Adrenal gland (tissue), 12 donors: Measurements from ENCODE around the gene VEGFA. TPM values are rescaled to one million over a fixed set of nuclear protein-coding genes. Genes with fewer than 3 reads are reported as not detected.

Source experiments
- DNase-seq, 7 donors: peaks; one replicate each; pipeline ENCODE4 v3.0.0-alpha.2; 2019 to 2020
- H3K27ac ChIP-seq, 5 donors: fragments of 200-600 bp; sonication (generic) in 4 of 5; 1 replicate in 3 of 5; 2 replicates in 2 of 5; pipeline versions ENCODE4 v1.5.1 to v1.8.0; 2016 to 2020; ENCODE audit warnings: mild to moderate bottlenecking in 1 of 5
- H3K27me3 ChIP-seq: fragments of 200-600 bp; 2 replicates; pipeline ENCODE4 v1.8.0; 2021
- H3K36me3 ChIP-seq, 2 donors: fragments of 200-600 bp; replicated peaks in 1 of 2; 1 replicate in 1 of 2; 2 replicates in 1 of 2; pipeline versions ENCODE4 v1.5.1 to v1.8.0; 2018 to 2022
- H3K4me1 ChIP-seq, 2 donors: fragments of 200-600 bp; replicated peaks in 1 of 2; 1 replicate in 1 of 2; 2 replicates in 1 of 2; pipeline versions ENCODE4 v1.5.1 to v1.8.0; 2018 to 2021
- H3K4me3 ChIP-seq, 4 donors: fragments of 200-600 bp; sonication (generic) in 3 of 4; one replicate each; pipeline ENCODE4 v1.5.1; 2016 to 2018
- H3K9me3 ChIP-seq, 3 donors: fragments of 200-600 bp; sonication (generic) in 1 of 3; replicated peaks in 1 of 3; 1 replicate in 2 of 3; 2 replicates in 1 of 3; pipeline versions ENCODE4 v1.5.1 to v1.8.0; 2016 to 2021
- POLR2A ChIP-seq, 2 donors: fragments of 450-650 bp; IDR thresholded peaks; one replicate each; pipeline ENCODE4 v1.6.1; 2017; ENCODE audit warnings: antibody characterized with exemption in 2 of 2, mild to moderate bottlenecking in 2 of 2, moderate library complexity in 1 of 2
- WGBS, 4 donors: extraction: QIAGEN DNeasy Blood & Tissue Kit in 2 of 4; methylation state at CpG; one replicate each; pipeline versions ENCODE4 v1.1.5 to v1.1.7; 2013 to 2017; 5-methylcytosine and 5-hydroxymethylcytosine counted together
- intact Hi-C, 2 donors: fragments of 100-400 bp; cut with DNase I; formaldehyde crosslinking; loops; one replicate each; pipeline versions ENCODE4 v1.14.1 to v1.15.0; 2022 to 2023
- polyA plus RNA-seq, 3 donors: library from polyadenylated mRNA; stranded (reverse); fragments of 200-250 nt in 2 of 3; fragments of 350-450 nt in 1 of 3; fragmentation: Illumina TruSeq in 1 of 3; extraction: RNeasy Lipid Tissue Mini Kit (QIAGEN cat#74804) in 1 of 3; gene quantifications; one replicate each; pipeline ENCODE4 v1.2.3, GENCODE V29; 2013 to 2014
- total RNA-seq, 9 donors: library from RNA; depleted of rRNA in 4 of 9; stranded (reverse); fragments of >200 nt in 4 of 9; fragments of 120-200 nt in 1 of 9; fragmentation: NEBNext Ultra II Directional in 1 of 9; extraction: Animal tissue kit (Norgen Biotek cat#: 25700) in 1 of 9; gene quantifications; one replicate each; pipeline versions ENCODE4 v1.1.0 to v1.2.4, GENCODE V29; 2013 to 2023
- TF ChIP-seq, protein P1 (sequence below), 6 experiments: fragments of 450-650 bp in 4 of 6; fragments of 200-600 bp in 2 of 6; sonication (generic) in 1 of 6; IDR thresholded peaks; 1 replicate in 5 of 6; 2 replicates in 1 of 6; pipeline versions ENCODE4 v1.5.1 to v1.8.0; 2016 to 2021; ENCODE audit warnings: antibody characterized with exemption in 6 of 6, mild to moderate bottlenecking in 2 of 6, moderate library complexity in 1 of 6
- donor health status: healthy with polysubstance abuse.
- donor health status: Bipolar disorder and iron deficiency.
- donor health status: DM: yes; HTN: yes; CAD: no.
- donor health status: DM: no; HTN: no; CAD: no.
- donor health status: DM: no; HTN: no; CAD: no.
- donor health status: DM: yes; HTN: yes; CAD: no.

The VEGFA gene
- total and polyA plus RNA-seq, 12 donors: 31.5 to 343 (median 101) TPM

DNA sequence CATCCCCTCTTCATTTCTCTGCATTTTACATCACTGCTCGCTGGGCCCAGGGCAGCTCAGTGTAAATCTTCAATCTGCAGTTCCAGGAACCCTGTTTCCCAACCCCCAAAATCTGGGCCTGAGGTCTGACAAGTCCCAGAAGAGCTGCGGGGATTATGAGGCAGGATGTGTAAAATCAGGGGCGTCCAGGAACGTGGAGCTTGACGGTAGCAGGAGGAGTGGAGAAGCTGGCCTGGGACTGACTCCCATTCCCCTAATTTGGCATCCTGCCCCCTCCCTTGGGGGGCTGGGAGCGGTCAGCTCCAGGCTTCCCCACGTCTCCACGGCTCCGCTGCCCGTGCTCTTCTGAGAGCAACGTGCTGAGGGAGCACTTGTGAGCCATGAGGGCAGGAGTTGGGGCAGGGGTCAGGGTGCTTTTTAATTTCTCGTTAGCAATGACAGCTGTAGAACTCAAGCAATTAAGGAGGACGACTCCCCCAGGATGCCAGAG lies 23.4 kb upstream of the VEGFA start:
- 51 to 67% (median 61%) methylated on average over 9 to 13 of the region's 13 CpGs for WGBS, 4 donors
- DNase-seq: peak in 2 of 7 donors; percentile 7 to 12
- Histone ChIP-seq H3K27me3 (no peaks in the 10 kb centered on the region), H3K4me1 (no peaks in the 10 kb centered on the region), H3K27ac (no peak overlapping the region), H3K36me3 (no peaks in the 10 kb centered on the region), H3K4me3 (no peak overlapping the region), H3K9me3 (no peaks in the 10 kb centered on the region)
- intact Hi-C loops: no loop called here
- TF ChIP-seq POLR2A (IDR thresholded peaks at IDR 0.05): no peak
- TF ChIP-seq, protein P1, sequence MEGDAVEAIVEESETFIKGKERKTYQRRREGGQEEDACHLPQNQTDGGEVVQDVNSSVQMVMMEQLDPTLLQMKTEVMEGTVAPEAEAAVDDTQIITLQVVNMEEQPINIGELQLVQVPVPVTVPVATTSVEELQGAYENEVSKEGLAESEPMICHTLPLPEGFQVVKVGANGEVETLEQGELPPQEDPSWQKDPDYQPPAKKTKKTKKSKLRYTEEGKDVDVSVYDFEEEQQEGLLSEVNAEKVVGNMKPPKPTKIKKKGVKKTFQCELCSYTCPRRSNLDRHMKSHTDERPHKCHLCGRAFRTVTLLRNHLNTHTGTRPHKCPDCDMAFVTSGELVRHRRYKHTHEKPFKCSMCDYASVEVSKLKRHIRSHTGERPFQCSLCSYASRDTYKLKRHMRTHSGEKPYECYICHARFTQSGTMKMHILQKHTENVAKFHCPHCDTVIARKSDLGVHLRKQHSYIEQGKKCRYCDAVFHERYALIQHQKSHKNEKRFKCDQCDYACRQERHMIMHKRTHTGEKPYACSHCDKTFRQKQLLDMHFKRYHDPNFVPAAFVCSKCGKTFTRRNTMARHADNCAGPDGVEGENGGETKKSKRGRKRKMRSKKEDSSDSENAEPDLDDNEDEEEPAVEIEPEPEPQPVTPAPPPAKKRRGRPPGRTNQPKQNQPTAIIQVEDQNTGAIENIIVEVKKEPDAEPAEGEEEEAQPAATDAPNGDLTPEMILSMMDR (IDR thresholded peaks at IDR 0.05): no peak

DNA sequence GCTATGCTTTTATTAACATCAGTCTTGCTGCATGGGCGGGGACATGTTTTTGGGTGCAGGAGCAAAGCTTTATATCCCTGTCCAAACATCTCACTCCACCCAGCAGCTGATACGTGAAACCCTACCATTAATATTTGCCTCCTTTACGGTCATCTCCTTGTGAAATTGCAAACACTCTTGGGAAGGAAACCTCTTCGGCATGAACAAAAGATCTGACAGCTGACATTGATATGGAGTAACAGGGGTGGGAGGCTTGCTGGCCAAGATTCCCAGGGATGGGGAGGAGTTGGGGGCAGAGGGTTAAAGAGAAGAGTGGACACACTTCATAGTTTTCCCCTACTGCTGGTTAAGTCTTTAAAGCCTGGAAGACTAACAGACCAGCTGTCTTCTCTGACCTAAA lies 22.2 kb upstream of the VEGFA start:
- intact Hi-C loops: no loop called here
- H3K36me3 ChIP-seq: no peaks in the 10 kb centered on the region
- no peak overlapping the region for H3K4me3 ChIP-seq
- TF ChIP-seq POLR2A (IDR thresholded peaks at IDR 0.05): no peak
- no peaks in the 10 kb centered on the region for H3K9me3 ChIP-seq
- no peaks in the 10 kb centered on the region for H3K27me3 ChIP-seq
- no peak overlapping the region for H3K27ac ChIP-seq
- 79 to 90% (median 87%) methylated on average over 4 of the region's 4 CpGs for WGBS, 4 donors
- H3K4me1 ChIP-seq: no peaks in the 10 kb centered on the region
- peak in 1 of 7 donors; percentile 0 for DNase-seq

GRCh38 chr6:43748765-43749164 lies 21.2 kb upstream of the VEGFA start:
- H3K4me1 ChIP-seq: no peaks in the 10 kb centered on the region
- H3K36me3 ChIP-seq: no peaks in the 10 kb centered on the region
- TF ChIP-seq POLR2A (IDR thresholded peaks at IDR 0.05): no peak
- TF ChIP-seq, protein P1 (IDR thresholded peaks at IDR 0.05): no peak
- intact Hi-C loops: no loop called here
- H3K4me3 ChIP-seq: no peak overlapping the region
- no peaks in the 10 kb centered on the region for H3K27me3 ChIP-seq
- no peaks in the 10 kb centered on the region for H3K9me3 ChIP-seq
- WGBS, 4 donors: 94 to 98% (median 97%) methylated on average over 2 of the region's 2 CpGs
- DNase-seq: peak in 1 of 7 donors; percentile 2
- no peak overlapping the region for H3K27ac ChIP-seq

GRCh38 chr6:43749461-43749860 lies 20.6 kb upstream of the VEGFA start:
- H3K27ac ChIP-seq: no peak overlapping the region
- H3K4me1 ChIP-seq: no peaks in the 10 kb centered on the region
- 41 to 85% (median 74%) methylated on average over 2 of the region's 2 CpGs for WGBS, 4 donors
- no peak for TF ChIP-seq POLR2A (IDR thresholded peaks at IDR 0.05)
- TF ChIP-seq, protein P1 (IDR thresholded peaks at IDR 0.05): no peak
- intact Hi-C loops: no loop called here
- no peaks in the 10 kb centered on the region for H3K36me3 ChIP-seq
- DNase-seq: no peak
- H3K9me3 ChIP-seq: no peaks in the 10 kb centered on the region
- no peaks in the 10 kb centered on the region for H3K27me3 ChIP-seq
- H3K4me3 ChIP-seq: no peak overlapping the region

- DNase-seq: no peak
- TF ChIP-seq, protein P1 (IDR thresholded peaks at IDR 0.05): no peak
- TF ChIP-seq POLR2A (IDR thresholded peaks at IDR 0.05): no peak
- no peaks in the 10 kb centered on the region for H3K9me3 ChIP-seq
- no peaks in the 10 kb centered on the region for H3K4me1 ChIP-seq
- no peak overlapping the region for H3K27ac ChIP-seq
- 68 to 80% (median 76%) methylated on average over 3 of the region's 3 CpGs for WGBS, 4 donors
- H3K36me3 ChIP-seq: no peaks in the 10 kb centered on the region
- H3K4me3 ChIP-seq: no peak overlapping the region
- intact Hi-C loops: no loop called here
- H3K27me3 ChIP-seq: no peaks in the 10 kb centered on the region
Observed at GRCh38 chr6:43750622-43751021, 19.4 kb upstream of the VEGFA start.
